Measurements from ENCODE around the gene TMED5. TPM values are rescaled to one million over a fixed set of nuclear protein-coding genes. Genes with fewer than 3 reads are reported as not detected.

Gene TMED5
- total RNA-seq, 6 experiments from 2014 or later = 65.3 to 154 (median 88.9) TPM

- Histone ChIP-seq H3K27me3 (no peaks in the 10 kb centered on the region), H3K9me3 (no peaks in the 10 kb centered on the region), H3K4me3 (no peak overlapping the region), H3K27ac (no peak overlapping the region), H3K36me3 (no peaks in the 10 kb centered on the region), H3K4me1 (no peaks in the 10 kb centered on the region)
- WGBS (ENCODE audit: insufficient coverage, low coverage, low lambda C conversion rate, missing lambda C conversion rate) = 90% methylated on average over 3 of the region's 4 CpGs
- no peak for DNase-seq
- intact Hi-C loops (cut with DNase I) = no loop called here
- TF ChIP-seq, protein P1, sequence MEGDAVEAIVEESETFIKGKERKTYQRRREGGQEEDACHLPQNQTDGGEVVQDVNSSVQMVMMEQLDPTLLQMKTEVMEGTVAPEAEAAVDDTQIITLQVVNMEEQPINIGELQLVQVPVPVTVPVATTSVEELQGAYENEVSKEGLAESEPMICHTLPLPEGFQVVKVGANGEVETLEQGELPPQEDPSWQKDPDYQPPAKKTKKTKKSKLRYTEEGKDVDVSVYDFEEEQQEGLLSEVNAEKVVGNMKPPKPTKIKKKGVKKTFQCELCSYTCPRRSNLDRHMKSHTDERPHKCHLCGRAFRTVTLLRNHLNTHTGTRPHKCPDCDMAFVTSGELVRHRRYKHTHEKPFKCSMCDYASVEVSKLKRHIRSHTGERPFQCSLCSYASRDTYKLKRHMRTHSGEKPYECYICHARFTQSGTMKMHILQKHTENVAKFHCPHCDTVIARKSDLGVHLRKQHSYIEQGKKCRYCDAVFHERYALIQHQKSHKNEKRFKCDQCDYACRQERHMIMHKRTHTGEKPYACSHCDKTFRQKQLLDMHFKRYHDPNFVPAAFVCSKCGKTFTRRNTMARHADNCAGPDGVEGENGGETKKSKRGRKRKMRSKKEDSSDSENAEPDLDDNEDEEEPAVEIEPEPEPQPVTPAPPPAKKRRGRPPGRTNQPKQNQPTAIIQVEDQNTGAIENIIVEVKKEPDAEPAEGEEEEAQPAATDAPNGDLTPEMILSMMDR (IDR thresholded peaks at IDR 0.05) = no peak
- TF ChIP-seq POLR2A (IDR thresholded peaks at IDR 0.05) = no peak
- no peak for ATAC-seq
These were observed 72.8 kb downstream of the TMED5 start for GRCh38 chr1:93107395-93107794.

DNA sequence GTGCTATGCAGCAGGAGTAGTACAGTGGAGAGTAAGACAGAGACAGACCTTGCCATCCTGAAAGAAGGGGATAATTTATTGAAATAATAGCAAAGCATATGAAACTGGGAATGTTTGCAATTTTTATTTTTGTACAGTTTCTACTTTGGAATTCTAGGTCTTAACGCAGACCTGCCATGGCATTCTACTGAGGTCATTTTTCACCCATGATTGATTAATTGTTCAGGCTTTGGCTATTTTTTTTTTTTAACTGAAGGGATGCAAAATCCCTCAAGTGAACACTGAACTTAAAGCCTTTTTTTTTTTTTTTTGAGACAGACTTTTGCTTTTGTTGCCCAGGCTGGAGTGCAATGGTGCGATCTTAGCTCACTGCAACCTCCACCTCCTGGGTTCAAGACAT lies 74.0 kb downstream of the TMED5 start:
- no peaks in the 10 kb centered on the region for H3K9me3 ChIP-seq
- no peaks in the 10 kb centered on the region for H3K36me3 ChIP-seq
- DNase-seq = no peak
- TF ChIP-seq, protein P1 (IDR thresholded peaks at IDR 0.05) = no peak
- no peak for TF ChIP-seq POLR2A (IDR thresholded peaks at IDR 0.05)
- no peaks in the 10 kb centered on the region for H3K27me3 ChIP-seq
- intact Hi-C loops (cut with DNase I) = no loop called here
- no peak for ATAC-seq
- 100% methylated on average over 2 of the region's 2 CpGs for WGBS (ENCODE audit: insufficient coverage, low coverage, low lambda C conversion rate, missing lambda C conversion rate)
- no peaks in the 10 kb centered on the region for H3K4me1 ChIP-seq
- no peak overlapping the region for H3K4me3 ChIP-seq
- H3K27ac ChIP-seq = no peak overlapping the region

DNA sequence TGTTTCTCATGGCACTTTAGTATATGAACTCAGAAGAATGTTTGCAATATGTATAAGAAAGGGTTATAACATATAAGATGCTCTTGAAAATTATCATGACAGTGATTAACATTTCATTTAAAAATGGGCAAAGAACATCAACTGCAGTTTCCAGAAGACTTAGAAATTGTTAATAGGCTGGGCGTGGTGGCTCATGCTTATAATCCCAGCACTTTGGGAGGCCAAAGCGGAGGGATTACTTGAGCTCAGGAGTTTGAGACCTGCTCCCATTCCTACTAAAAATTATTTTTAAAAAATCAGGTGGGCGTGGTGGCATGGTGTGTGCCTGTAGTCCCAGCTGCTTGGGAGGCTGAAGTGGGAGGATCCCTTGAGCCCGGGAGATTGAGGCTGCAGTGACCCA lies 78.1 kb downstream of the TMED5 start:
- Histone ChIP-seq H3K4me3 (no peak overlapping the region), H3K4me1 (no peaks in the 10 kb centered on the region), H3K9me3 (no peaks in the 10 kb centered on the region), H3K36me3 (no peaks in the 10 kb centered on the region), H3K27ac (no peak overlapping the region), H3K27me3 (no peaks in the 10 kb centered on the region)
- ATAC-seq (no peak), DNase-seq (no peak)
- intact Hi-C loops (cut with DNase I) = no loop called here
- WGBS (ENCODE audit: insufficient coverage, low coverage, low lambda C conversion rate, missing lambda C conversion rate) = 94% methylated on average over 4 of the region's 4 CpGs
- TF ChIP-seq, protein P1 (IDR thresholded peaks at IDR 0.05) = no peak
- no peak for TF ChIP-seq POLR2A (IDR thresholded peaks at IDR 0.05)

Small RNA genes lying within 50 kb of the gene (small RNA-seq; reads per million reads assigned to genes)
- 0 reads per million in 2 experiments for gene AC126124.1

Other genes with a start within 250 kb of the TMED5 start
- gene DIPK1A, start 219.0 kb downstream of the TMED5 start, total RNA-seq = 10 to 100 TPM; 10.8 to 25.3 (median 15.1) TPM
- gene MTF2, start 101.1 kb downstream of the TMED5 start, total RNA-seq = 1 to 10 TPM; 4.5 to 9.3 (median 7.1) TPM
- 1 to 10 TPM; 2.3 to 6.9 (median 3.5) TPM for gene CCDC18, start 311 bp upstream of the TMED5 start, total RNA-seq
- gene DR1, start 165.5 kb upstream of the TMED5 start, total RNA-seq = 10 to 100 TPM; 15.7 to 26.7 (median 17.7) TPM

Measured in right lobe of liver (tissue), 6 donors.